Measurements from ENCODE around the gene GNAT1. TPM values are rescaled to one million over a fixed set of nuclear protein-coding genes. Genes with fewer than 3 reads are reported as not detected.
A peak's percentile ranks its signal among the peaks of the same experiment; 100 is the strongest.

Gene GNAT1
- total RNA-seq, 1 experiment from 2014 or later: not detected

- Histone ChIP-seq H4K5ac (ENCODE audit: insufficient read length, low read depth, low read length) (no peak overlapping the region), H3K4ac (ENCODE audit: low read depth, low read length) (no peak overlapping the region), H3K79me2 (ENCODE audit: insufficient read depth, low read length) (peaks cover 32% of the 10 kb centered on the region; the same call in 1 of the 2 replicates), H3K23ac (ENCODE audit: insufficient read length, low read depth, low read length) (no peak overlapping the region), H3K56ac (ENCODE audit: insufficient read length, low read depth, low read length) (no peak overlapping the region), H3K14ac (ENCODE audit: insufficient read depth, low read length) (no peak overlapping the region), H2BK120ac (ENCODE audit: low read depth, low read length, poor library complexity, severe bottlenecking) (no peak overlapping the region), H2BK5ac (ENCODE audit: insufficient read length, low read length) (no peak overlapping the region), H4K91ac (ENCODE audit: insufficient read length, low read depth, low read length) (no peak overlapping the region), H3K9ac (ENCODE audit: extremely low read depth, insufficient read length, low read length) (no peak overlapping the region), H3K27me3 (ENCODE audit: insufficient read depth, low read length) (no peaks in the 10 kb centered on the region), H2BK20ac (ENCODE audit: low read depth, low read length, poor library complexity, severe bottlenecking) (no peak overlapping the region), H3K9me3 (ENCODE audit: control insufficient read depth, low read depth, low read length) (no peaks in the 10 kb centered on the region), H2AK5ac (ENCODE audit: insufficient read length, low read length) (no peak overlapping the region), H3K23me2 (ENCODE audit: insufficient read length, low read depth, low read length, poor library complexity, severe bottlenecking) (peaks cover 17% of the 10 kb centered on the region), H3K27ac (ENCODE audit: insufficient read length, low read depth, low read length) (no peak overlapping the region), H3K18ac (ENCODE audit: insufficient read length, low read depth, low read length) (no peak overlapping the region), H4K20me1 (ENCODE audit: control insufficient read depth, insufficient read depth, insufficient read length) (no peaks in the 10 kb centered on the region), H3K4me2 (ENCODE audit: insufficient read depth, insufficient read length, low read length) (no peak overlapping the region), H2AFZ (ENCODE audit: low read length) (no peak overlapping the region), H2BK15ac (ENCODE audit: low read depth, low read length) (no peak overlapping the region), H3T11ph (ENCODE audit: low read length) (no peak overlapping the region), H4K8ac (replicated peaks; ENCODE audit: insufficient read length, low read depth, low read length) (no peak overlapping the region), H2BK12ac (ENCODE audit: insufficient read length, low read depth, low read length) (no peak overlapping the region), H3K79me1 (ENCODE audit: insufficient read depth, low read depth, low read length, poor library complexity, severe bottlenecking) (peaks cover 11% of the 10 kb centered on the region), H3K4me1 (ENCODE audit: insufficient read depth, low read length) (peaks cover 15% of the 10 kb centered on the region; the same call in 1 of the 2 replicates)
- no peak for DNase-seq
- H3K4me1 Mint-ChIP-seq: peaks cover 66 to 75% of the 10 kb centered on the region in 2 experiments
- H3K27ac Mint-ChIP-seq: peak overlapping the region; percentile 86 to 97 (median 93); a peak in 6 of 7 replicates
- TF ChIP-seq CTCF (conservative IDR thresholded peaks at IDR 0.05): no peak
- WGBS (ENCODE audit: extremely low coverage, insufficient read length, low lambda C conversion rate): no CpG with 5 or more reads among the region's 4 CpGs
- peaks cover 6 to 17% (median 17%) of the 10 kb centered on the region in 3 experiments; a peak in 5 of 7 replicates for H3K36me3 Mint-ChIP-seq (ENCODE audit: insufficient read depth in 1 of 3, low read depth in 3 of 3)
- peak overlapping the region; percentile 19 to 64; a peak in 3 of 5 replicates for H3K4me3 Mint-ChIP-seq
- no peaks in the 10 kb centered on the region for H3K9me3 Mint-ChIP-seq
- H3K27me3 Mint-ChIP-seq (ENCODE audit: low read depth): no peaks in the 10 kb centered on the region
Measured at GRCh38 chr3:50239649-50240048, 48.2 kb downstream of the GNAT1 start.
